22Rv1 (cell line): Measurements from ENCODE around the gene DDC.

ENCODE experiments used
- ZFX ChIP-seq: fragments of 450-650 bp; IDR thresholded peaks from 2 replicates; pipeline ENCODE4 v1.6.1; 2017; ENCODE audit warnings: antibody characterized with exemption, borderline replicate concordance
- TF ChIP-seq, protein P1 (sequence below): fragments of 450-650 bp; IDR thresholded peaks from 2 replicates; pipeline ENCODE4 v1.5.1; 2017; ENCODE audit warnings: mild to moderate bottlenecking

- TF ChIP-seq, protein P1, sequence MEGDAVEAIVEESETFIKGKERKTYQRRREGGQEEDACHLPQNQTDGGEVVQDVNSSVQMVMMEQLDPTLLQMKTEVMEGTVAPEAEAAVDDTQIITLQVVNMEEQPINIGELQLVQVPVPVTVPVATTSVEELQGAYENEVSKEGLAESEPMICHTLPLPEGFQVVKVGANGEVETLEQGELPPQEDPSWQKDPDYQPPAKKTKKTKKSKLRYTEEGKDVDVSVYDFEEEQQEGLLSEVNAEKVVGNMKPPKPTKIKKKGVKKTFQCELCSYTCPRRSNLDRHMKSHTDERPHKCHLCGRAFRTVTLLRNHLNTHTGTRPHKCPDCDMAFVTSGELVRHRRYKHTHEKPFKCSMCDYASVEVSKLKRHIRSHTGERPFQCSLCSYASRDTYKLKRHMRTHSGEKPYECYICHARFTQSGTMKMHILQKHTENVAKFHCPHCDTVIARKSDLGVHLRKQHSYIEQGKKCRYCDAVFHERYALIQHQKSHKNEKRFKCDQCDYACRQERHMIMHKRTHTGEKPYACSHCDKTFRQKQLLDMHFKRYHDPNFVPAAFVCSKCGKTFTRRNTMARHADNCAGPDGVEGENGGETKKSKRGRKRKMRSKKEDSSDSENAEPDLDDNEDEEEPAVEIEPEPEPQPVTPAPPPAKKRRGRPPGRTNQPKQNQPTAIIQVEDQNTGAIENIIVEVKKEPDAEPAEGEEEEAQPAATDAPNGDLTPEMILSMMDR, result no peak
- TF ChIP-seq ZFX, result no peak
Measured at GRCh38 chr7:50480797-50481196, 84.4 kb downstream of the DDC start.
